Prostate gland (tissue), 2 donors: Measurements from ENCODE around the gene GBA3. TPM values are rescaled to one million over a fixed set of nuclear protein-coding genes. Genes with fewer than 3 reads are reported as not detected.

Source experiments
- DNase-seq: peaks from one replicate; pipeline ENCODE4 v3.0.0-alpha.2; 2019; ENCODE audit warnings: low spot score
- H3K27ac ChIP-seq, 2 donors: fragments of 200-600 bp; sonication (generic); 2 replicates each; pipeline ENCODE4 v1.5.1; 2017 to 2019
- H3K27me3 ChIP-seq: fragments of 200-600 bp; sonication (generic); replicated peaks from 2 replicates; pipeline ENCODE4 v1.5.1; 2019; ENCODE audit not compliant: insufficient read depth
- H3K36me3 ChIP-seq, 2 donors: fragments of 200-600 bp; sonication (generic); 1 replicate in 1 of 2; 2 replicates in 1 of 2; pipeline versions ENCODE4 v1.5.1 to v1.8.1; 2017 to 2019
- H3K4me1 ChIP-seq: fragments of 200-600 bp; sonication (generic); replicated peaks from 2 replicates; pipeline ENCODE4 v1.5.1; 2019
- H3K4me3 ChIP-seq, 2 donors: fragments of 200-600 bp; sonication (generic); 2 replicates each; pipeline ENCODE4 v1.5.1; 2017 to 2019
- H3K9me3 ChIP-seq: fragments of 200-600 bp; sonication (generic); 2 replicates; pipeline ENCODE4 v1.5.1; 2017
- CTCF ChIP-seq, 4 experiments: fragments of 200-600 bp in 2 of 4; fragments of 450-650 bp in 2 of 4; sonication (generic) in 2 of 4; IDR thresholded peaks; 1 replicate in 3 of 4; 2 replicates in 1 of 4; pipeline ENCODE4 v1.5.1; 2016 to 2019; ENCODE audit warnings: antibody characterized with exemption in 4 of 4, mild to moderate bottlenecking in 2 of 4, moderate library complexity in 2 of 4
- POLR2A ChIP-seq: fragments of 450-650 bp; IDR thresholded peaks from one replicate; pipeline ENCODE4 v1.6.1; 2016; ENCODE audit warnings: antibody characterized with exemption, mild to moderate bottlenecking
- POLR2AphosphoS5 ChIP-seq: sonication (generic); formaldehyde crosslinking; IDR thresholded peaks from one replicate; pipeline ENCODE4 v1.6.1; 2017; ENCODE audit warnings: antibody characterized with exemption
- WGBS: methylation state at CpG from one replicate; pipeline ENCODE4 v1.1.5; 2018; 5-methylcytosine and 5-hydroxymethylcytosine counted together
- intact Hi-C: fragments of 100-400 bp; cut with DNase I; formaldehyde crosslinking; loops from one replicate; pipeline ENCODE4 v1.14.2; 2022
- total RNA-seq, 2 donors: library from RNA; depleted of rRNA; stranded (reverse); fragments of >200 nt; gene quantifications; one replicate each; pipeline ENCODE4 v1.1.0, GENCODE V29; 2016

The GBA3 gene
- total RNA-seq, 2 donors from 2014 or later = 0.68 to 0.97 TPM

- TF ChIP-seq POLR2AphosphoS5 (no peak), POLR2A (no peak), CTCF (IDR thresholded peaks at IDR 0.05) (no peak)
- Histone ChIP-seq H3K4me1 (no peaks in the 10 kb centered on the region), H3K27ac (no peak overlapping the region), H3K27me3 (no peaks in the 10 kb centered on the region), H3K9me3 (no peaks in the 10 kb centered on the region), H3K36me3 (no peaks in the 10 kb centered on the region), H3K4me3 (no peak overlapping the region)
- WGBS = 92% methylated on average over 3 of the region's 3 CpGs
- intact Hi-C loops = no loop called here
- DNase-seq = no peak
Observed at GRCh38 chr4:22653752-22654151, 39.0 kb upstream of the GBA3 start.

- H3K27ac ChIP-seq = no peak overlapping the region
- 42% methylated on average over 6 of the region's 6 CpGs for WGBS
- TF ChIP-seq CTCF (IDR thresholded peaks at IDR 0.05) (no peak), POLR2AphosphoS5 (no peak), POLR2A (no peak)
- no peaks in the 10 kb centered on the region for H3K36me3 ChIP-seq
- H3K4me3 ChIP-seq = no peak overlapping the region
- H3K9me3 ChIP-seq = no peaks in the 10 kb centered on the region
- intact Hi-C loops = no loop called here
- no peak for DNase-seq
- H3K4me1 ChIP-seq = no peaks in the 10 kb centered on the region
- no peaks in the 10 kb centered on the region for H3K27me3 ChIP-seq
Observed at GRCh38 chr4:22661443-22661842, 31.3 kb upstream of the GBA3 start.

GRCh38 chr4:22667332-22667940, 25.3 kb upstream of the GBA3 start:
- Histone ChIP-seq H3K9me3 (no peaks in the 10 kb centered on the region), H3K27ac (no peak overlapping the region), H3K27me3 (no peaks in the 10 kb centered on the region), H3K4me1 (no peaks in the 10 kb centered on the region), H3K4me3 (no peak overlapping the region), H3K36me3 (no peaks in the 10 kb centered on the region)
- WGBS = 97% methylated on average over 3 of the region's 3 CpGs
- no peak for DNase-seq
- intact Hi-C loops = no loop called here
- TF ChIP-seq POLR2A = no peak
- no peak for TF ChIP-seq POLR2AphosphoS5
- no peak for TF ChIP-seq CTCF (IDR thresholded peaks at IDR 0.05)

GRCh38 chr4:22668301-22668700, 24.4 kb upstream of the GBA3 start:
- TF ChIP-seq POLR2A (no peak), CTCF (IDR thresholded peaks at IDR 0.05) (no peak), POLR2AphosphoS5 (no peak)
- no peaks in the 10 kb centered on the region for H3K27me3 ChIP-seq
- H3K9me3 ChIP-seq = no peaks in the 10 kb centered on the region
- intact Hi-C loops = no loop called here
- DNase-seq = no peak
- no peaks in the 10 kb centered on the region for H3K4me1 ChIP-seq
- H3K27ac ChIP-seq = no peak overlapping the region
- H3K36me3 ChIP-seq = no peaks in the 10 kb centered on the region
- no peak overlapping the region for H3K4me3 ChIP-seq

DNA sequence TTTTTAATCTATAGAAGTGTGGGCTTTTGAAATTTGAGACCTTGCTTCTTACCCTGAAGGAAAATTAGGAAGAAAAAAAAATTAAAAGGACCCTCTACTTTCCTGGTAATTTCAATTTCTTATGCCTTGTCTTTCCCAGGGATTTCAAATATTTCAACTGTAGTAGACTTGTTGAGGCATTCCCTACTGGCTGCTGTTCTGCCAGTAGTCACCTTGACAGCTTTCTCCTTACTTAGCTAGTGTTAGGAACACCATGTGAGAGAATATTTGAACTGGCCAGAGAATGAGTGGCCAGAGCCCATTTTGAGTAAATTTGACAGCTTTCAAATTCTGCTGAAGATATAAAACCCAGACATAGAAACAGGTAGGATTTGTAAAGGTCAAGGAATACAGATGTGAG, 24.0 kb upstream of the GBA3 start:
- H3K36me3 ChIP-seq = no peaks in the 10 kb centered on the region
- TF ChIP-seq CTCF (IDR thresholded peaks at IDR 0.05) = no peak
- no peak for TF ChIP-seq POLR2AphosphoS5
- TF ChIP-seq POLR2A = no peak
- no peak overlapping the region for H3K27ac ChIP-seq
- no peak overlapping the region for H3K4me3 ChIP-seq
- DNase-seq = no peak
- no peaks in the 10 kb centered on the region for H3K9me3 ChIP-seq
- no peaks in the 10 kb centered on the region for H3K4me1 ChIP-seq
- intact Hi-C loops = no loop called here
- no peaks in the 10 kb centered on the region for H3K27me3 ChIP-seq
